RWPE2 (cell line): ENCODE measurements around the gene ALDH3B2.
A peak's percentile ranks its signal among the peaks of the same experiment; 100 is the strongest.

Source experiments
- ATAC-seq: fragments of 200-7000 bp; cut with Tn5 transposase; 3 replicates; pipeline ENCODE4 v1.9.1; 2021; ENCODE audit warnings: low read depth
- DNase-seq: peaks from one replicate; pipeline ENCODE4 v3.0.0-alpha.2; 2020; ENCODE audit warnings: low spot score
- H3K27ac ChIP-seq: fragments of 450-650 bp; 2 replicates; pipeline ENCODE4 v1.5.1; 2017; ENCODE audit warnings: mild to moderate bottlenecking; ENCODE audit not compliant: poor library complexity, severe bottlenecking
- H3K27me3 ChIP-seq: fragments of 250-450 bp; sonication (Bioruptor Pico); 2 replicates; pipeline ENCODE4 v1.5.1; 2021; ENCODE audit warnings: mild to moderate bottlenecking, moderate library complexity; ENCODE audit not compliant: insufficient read depth, poor library complexity, severe bottlenecking
- H3K36me3 ChIP-seq: fragments of 250-450 bp; sonication (Bioruptor Pico); 2 replicates; pipeline ENCODE4 v1.5.1; 2020; ENCODE audit warnings: low read depth, mild to moderate bottlenecking, moderate library complexity
- H3K4me1 ChIP-seq: fragments of 250-450 bp; sonication (Bioruptor Pico); 2 replicates; pipeline ENCODE4 v1.5.1; 2021; ENCODE audit warnings: mild to moderate bottlenecking, moderate library complexity; ENCODE audit not compliant: insufficient read depth, poor library complexity, severe bottlenecking
- H3K4me3 ChIP-seq: fragments of 250-450 bp; sonication (Bioruptor Pico); 2 replicates; pipeline ENCODE4 v1.5.1; 2021; ENCODE audit warnings: mild to moderate bottlenecking, moderate library complexity; ENCODE audit not compliant: severe bottlenecking
- H3K9me3 ChIP-seq: fragments of 250-450 bp; sonication (Bioruptor Pico); 2 replicates; pipeline ENCODE4 v1.5.1; 2021; ENCODE audit warnings: mild to moderate bottlenecking, moderate library complexity; ENCODE audit not compliant: severe bottlenecking
- CTCF ChIP-seq: fragments of 450-650 bp; IDR thresholded peaks from one replicate; pipeline ENCODE4 v1.5.1; 2017; ENCODE audit warnings: mild to moderate bottlenecking, moderate library complexity; ENCODE audit not compliant: poor library complexity, severe bottlenecking

The ALDH3B2 gene

GRCh38 chr11:67613960-67614715 lies 60.3 kb downstream of the ALDH3B2 start:
- peak; percentile 45 for TF ChIP-seq CTCF
- Histone ChIP-seq H3K27me3 (no peaks in the 10 kb centered on the region), H3K36me3 (peaks cover 21% of the 10 kb centered on the region), H3K4me3 (peak overlapping the region; percentile 13), H3K4me1 (no peaks in the 10 kb centered on the region), H3K9me3 (no peaks in the 10 kb centered on the region), H3K27ac (peak overlapping the region; percentile 1)
- ATAC-seq, result peak; percentile 75
- peak; percentile 64 for DNase-seq

DNA sequence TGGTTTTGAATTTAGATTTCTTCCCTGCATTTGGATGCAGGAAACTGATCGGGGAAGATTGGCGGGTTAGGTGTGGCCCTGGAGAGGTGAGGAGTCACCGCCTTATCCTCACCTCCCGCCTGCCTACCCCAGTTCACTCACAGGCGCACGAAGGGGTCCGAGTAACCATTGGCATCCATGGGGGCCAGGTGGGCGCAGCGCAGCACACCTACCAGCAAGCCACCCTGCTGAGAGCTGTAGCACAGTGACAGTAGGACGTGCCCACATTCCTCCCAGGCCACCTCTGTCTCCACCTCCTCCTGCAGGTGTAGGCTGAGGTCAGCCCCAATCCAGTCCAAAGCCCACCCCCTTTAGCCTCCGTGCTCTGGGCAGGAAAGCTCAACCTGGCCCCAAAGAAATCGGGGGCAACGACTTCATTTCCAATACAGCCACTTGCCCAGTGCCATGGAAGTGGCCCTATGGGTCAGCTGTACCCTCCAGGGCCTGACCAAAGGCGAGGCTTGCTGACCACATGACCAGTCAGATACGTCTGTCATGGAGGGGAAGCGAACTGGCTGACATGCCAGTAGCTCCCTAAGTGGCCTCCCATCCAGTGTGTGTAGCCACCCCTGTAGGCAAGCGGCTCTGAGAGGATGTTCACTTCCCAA lies 61.0 kb downstream of the ALDH3B2 start:
- DNase-seq, result no peak
- no peak overlapping the region for H3K4me3 ChIP-seq
- H3K27me3 ChIP-seq, result no peaks in the 10 kb centered on the region
- peaks cover 28% of the 10 kb centered on the region for H3K36me3 ChIP-seq
- H3K4me1 ChIP-seq, result no peaks in the 10 kb centered on the region
- H3K9me3 ChIP-seq, result no peaks in the 10 kb centered on the region
- H3K27ac ChIP-seq, result peak overlapping the region; percentile 1
- no peak for ATAC-seq
- no peak for TF ChIP-seq CTCF

DNA sequence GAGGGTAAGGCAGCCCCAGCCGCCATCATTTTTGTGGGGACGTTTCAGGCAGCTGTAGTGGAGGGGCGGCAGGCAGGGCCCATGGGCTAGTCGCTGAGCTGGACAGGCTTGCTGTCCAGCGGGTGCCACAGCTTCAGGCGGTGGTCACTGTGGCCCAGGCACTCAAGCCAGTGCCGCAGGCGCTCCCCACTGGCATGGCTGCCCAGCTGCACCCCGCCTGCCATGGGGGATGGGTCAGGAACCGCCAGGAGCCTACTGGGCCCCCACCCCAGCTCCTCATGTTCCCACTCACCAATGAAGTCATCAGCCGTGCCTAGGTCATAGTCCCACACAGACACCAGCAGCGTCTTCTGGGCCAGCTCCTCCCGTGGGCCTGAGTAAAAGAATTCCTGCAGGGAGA lies 61.7 kb downstream of the ALDH3B2 start:
- H3K9me3 ChIP-seq, result no peaks in the 10 kb centered on the region
- DNase-seq (peak; percentile 63), ATAC-seq (no peak)
- H3K4me1 ChIP-seq, result peaks cover 2% of the 10 kb centered on the region
- H3K36me3 ChIP-seq, result peaks cover 30% of the 10 kb centered on the region
- no peaks in the 10 kb centered on the region for H3K27me3 ChIP-seq
- H3K27ac ChIP-seq, result no peak overlapping the region
- TF ChIP-seq CTCF, result no peak
- H3K4me3 ChIP-seq, result no peak overlapping the region
